ENCODE measurements around the gene BPI.

The BPI gene

DNA sequence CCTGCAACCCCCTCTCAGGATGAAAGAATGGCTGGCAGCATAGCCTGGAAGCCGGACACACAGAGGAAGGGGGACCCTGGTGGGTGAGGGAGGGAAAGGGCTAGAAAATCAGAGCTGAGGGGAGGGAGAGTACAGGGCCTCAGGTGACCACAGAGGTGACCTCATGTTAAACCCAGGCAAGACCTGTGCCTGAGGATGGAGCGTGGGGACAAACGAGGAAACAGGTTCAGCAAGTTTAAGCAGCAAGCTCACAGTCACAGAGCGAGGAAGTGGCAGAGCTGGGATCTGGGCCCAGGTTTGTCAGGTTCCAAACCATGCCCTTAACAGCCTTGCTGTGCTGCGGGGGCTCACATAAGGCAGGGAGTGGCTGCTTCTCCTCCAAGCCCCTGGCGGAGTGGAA lies 4.0 kb upstream of the BPI start:
- Histone ChIP-seq H3K4me3 (replicated peaks; ENCODE audit: low read depth, low read length) (no peak overlapping the region), H3K27me3 (replicated peaks; ENCODE audit: control insufficient read depth, insufficient read depth, low read length) (no peaks in the 10 kb centered on the region; the same call in 1 of the 2 replicates), H3K36me3 (ENCODE audit: control insufficient read depth, insufficient read depth, low read length) (no peaks in the 10 kb centered on the region)
- DNase-seq (ENCODE audit: extremely low read depth, insufficient read length), result no peak
- TF ChIP-seq, protein P1, sequence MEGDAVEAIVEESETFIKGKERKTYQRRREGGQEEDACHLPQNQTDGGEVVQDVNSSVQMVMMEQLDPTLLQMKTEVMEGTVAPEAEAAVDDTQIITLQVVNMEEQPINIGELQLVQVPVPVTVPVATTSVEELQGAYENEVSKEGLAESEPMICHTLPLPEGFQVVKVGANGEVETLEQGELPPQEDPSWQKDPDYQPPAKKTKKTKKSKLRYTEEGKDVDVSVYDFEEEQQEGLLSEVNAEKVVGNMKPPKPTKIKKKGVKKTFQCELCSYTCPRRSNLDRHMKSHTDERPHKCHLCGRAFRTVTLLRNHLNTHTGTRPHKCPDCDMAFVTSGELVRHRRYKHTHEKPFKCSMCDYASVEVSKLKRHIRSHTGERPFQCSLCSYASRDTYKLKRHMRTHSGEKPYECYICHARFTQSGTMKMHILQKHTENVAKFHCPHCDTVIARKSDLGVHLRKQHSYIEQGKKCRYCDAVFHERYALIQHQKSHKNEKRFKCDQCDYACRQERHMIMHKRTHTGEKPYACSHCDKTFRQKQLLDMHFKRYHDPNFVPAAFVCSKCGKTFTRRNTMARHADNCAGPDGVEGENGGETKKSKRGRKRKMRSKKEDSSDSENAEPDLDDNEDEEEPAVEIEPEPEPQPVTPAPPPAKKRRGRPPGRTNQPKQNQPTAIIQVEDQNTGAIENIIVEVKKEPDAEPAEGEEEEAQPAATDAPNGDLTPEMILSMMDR (IDR thresholded peaks at IDR 0.05; ENCODE audit: insufficient read depth, low read length, poor library complexity, severe bottlenecking), result no peak

DNA sequence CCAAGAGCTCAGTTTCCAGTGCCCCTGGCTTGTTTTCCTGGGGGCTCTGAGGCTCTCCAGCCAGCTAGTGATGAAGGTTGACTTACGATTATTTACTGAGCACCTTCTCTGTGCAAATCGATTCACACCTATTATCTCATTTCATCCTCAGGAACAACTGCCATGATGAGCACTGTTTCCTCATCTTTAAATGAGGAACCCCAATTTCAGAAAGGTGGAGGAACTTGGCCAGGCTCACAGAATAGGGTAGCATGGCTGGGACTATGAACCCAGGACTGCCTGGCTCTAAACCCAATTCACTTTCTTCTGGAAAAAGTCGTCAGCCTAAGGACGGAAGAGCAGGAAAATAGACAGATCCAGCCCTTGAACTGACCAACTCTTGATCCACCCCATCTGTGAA lies 3.5 kb upstream of the BPI start:
- TF ChIP-seq, protein P1 (IDR thresholded peaks at IDR 0.05; ENCODE audit: insufficient read depth, low read length, poor library complexity, severe bottlenecking), result no peak
- DNase-seq (ENCODE audit: extremely low read depth, insufficient read length), result no peak
- H3K36me3 ChIP-seq (ENCODE audit: control insufficient read depth, insufficient read depth, low read length), result no peaks in the 10 kb centered on the region
- no peak overlapping the region for H3K4me3 ChIP-seq (replicated peaks; ENCODE audit: low read depth, low read length)
- H3K27me3 ChIP-seq (replicated peaks; ENCODE audit: control insufficient read depth, insufficient read depth, low read length), result no peaks in the 10 kb centered on the region; the same call in 1 of the 2 replicates

DNA sequence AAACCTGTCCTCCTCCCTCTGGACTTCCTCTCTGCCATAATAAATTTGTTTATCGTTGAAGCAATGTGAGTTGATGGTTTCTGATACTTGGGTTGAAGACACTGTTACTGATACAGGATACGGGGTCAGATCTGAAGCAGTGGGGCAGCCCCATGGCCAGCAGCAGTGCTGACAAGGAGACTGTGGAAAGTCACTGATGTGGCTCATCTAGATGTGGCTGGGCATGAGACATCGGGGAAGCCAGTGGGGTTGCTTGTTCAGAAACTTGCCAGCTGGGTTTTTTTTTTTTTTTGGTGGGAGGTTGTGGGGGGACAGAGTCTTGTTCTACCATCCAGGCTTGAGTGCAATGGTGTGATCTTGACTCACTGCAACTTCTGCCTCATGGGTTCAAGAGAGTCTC lies 2.6 kb upstream of the BPI start:
- Histone ChIP-seq H3K36me3 (ENCODE audit: control insufficient read depth, insufficient read depth, low read length) (no peaks in the 10 kb centered on the region), H3K4me3 (replicated peaks; ENCODE audit: low read depth, low read length) (no peak overlapping the region), H3K27me3 (replicated peaks; ENCODE audit: control insufficient read depth, insufficient read depth, low read length) (no peaks in the 10 kb centered on the region; the same call in 1 of the 2 replicates)
- DNase-seq (ENCODE audit: extremely low read depth, insufficient read length), result no peak
- TF ChIP-seq, protein P1 (IDR thresholded peaks at IDR 0.05; ENCODE audit: insufficient read depth, low read length, poor library complexity, severe bottlenecking), result no peak

DNA sequence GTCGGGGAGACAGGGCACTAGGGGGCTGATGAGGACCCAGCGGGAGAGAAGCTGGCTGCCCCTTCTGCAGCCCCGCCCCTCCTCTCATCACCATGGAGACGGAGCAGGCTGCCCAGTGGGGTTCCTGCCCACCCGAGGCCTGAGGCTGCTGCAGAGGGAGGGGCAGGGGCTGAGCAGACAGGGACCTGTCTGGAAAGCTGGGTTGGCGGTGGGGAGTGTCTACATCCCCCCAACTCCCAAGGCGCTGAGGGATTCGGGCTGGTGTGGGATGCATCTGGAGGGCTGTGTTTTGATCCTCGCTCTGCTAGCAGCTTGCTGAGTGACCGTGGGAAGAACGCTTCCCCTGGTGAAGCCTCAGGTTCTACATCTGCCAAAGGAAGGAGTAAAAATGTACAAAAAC lies 1.2 kb upstream of the BPI start:
- Histone ChIP-seq H3K36me3 (ENCODE audit: control insufficient read depth, insufficient read depth, low read length) (no peaks in the 10 kb centered on the region), H3K4me3 (replicated peaks; ENCODE audit: low read depth, low read length) (no peak overlapping the region), H3K27me3 (replicated peaks; ENCODE audit: control insufficient read depth, insufficient read depth, low read length) (no peaks in the 10 kb centered on the region; the same call in none of the 2 replicates)
- TF ChIP-seq, protein P1 (IDR thresholded peaks at IDR 0.05; ENCODE audit: insufficient read depth, low read length, poor library complexity, severe bottlenecking), result no peak
- DNase-seq (ENCODE audit: extremely low read depth, insufficient read length), result no peak

DNA sequence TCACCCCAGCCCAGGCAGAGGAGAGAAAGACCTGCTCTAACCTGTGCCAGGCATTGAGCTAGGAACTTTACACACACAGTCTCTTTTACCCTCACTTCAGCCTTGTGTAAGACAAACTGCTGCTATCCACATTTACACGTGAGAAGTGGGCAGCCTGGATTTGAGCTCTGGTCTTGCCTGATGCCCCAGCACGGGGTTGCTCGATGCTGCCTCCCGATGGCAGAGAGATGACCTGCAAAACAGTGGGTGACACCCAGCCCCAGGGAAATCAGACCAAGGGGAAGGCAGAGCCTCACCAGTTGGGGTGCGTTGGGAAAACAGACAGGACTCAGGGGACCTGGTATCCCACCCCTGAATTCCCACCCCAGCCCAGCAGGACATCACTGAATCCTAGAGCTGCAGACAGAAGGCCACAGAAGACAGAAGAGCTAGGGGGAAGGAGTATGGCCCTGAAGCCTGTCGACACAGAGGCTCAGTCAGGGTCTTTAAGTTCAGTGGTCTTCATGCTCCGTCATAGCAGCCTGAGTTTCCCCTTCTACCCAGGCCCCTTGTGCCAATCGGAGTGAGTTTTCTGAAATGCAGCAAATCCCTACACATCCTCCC lies 990 bp downstream of the BPI start:
- Histone ChIP-seq H3K27me3 (replicated peaks; ENCODE audit: control insufficient read depth, insufficient read depth, low read length) (no peaks in the 10 kb centered on the region; the same call in none of the 2 replicates), H3K4me3 (replicated peaks; ENCODE audit: low read depth, low read length) (no peak overlapping the region), H3K36me3 (ENCODE audit: control insufficient read depth, insufficient read depth, low read length) (no peaks in the 10 kb centered on the region)
- TF ChIP-seq, protein P1 (IDR thresholded peaks at IDR 0.05; ENCODE audit: insufficient read depth, low read length, poor library complexity, severe bottlenecking), result peak; percentile 70
- DNase-seq (ENCODE audit: extremely low read depth, insufficient read length), result no peak

DNA sequence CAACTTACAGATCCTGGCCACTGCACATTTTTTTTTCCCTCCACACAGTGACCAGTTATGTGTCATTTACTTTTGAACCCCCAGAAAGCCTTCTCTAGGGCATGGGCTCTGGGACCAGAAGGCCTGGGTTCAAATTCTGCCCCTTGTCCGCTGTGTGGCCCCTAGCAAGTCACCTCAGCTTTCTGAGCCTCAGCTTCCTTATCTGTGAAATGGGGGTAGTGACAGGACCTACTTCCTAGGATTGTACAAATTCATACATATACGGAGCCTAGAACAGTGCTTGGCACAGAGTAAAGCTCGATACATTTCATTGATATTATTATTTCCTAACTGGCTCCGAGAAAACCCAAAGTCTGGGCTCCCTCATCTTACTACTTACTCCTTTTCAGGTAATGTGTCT lies 1.6 kb downstream of the BPI start:
- DNase-seq (ENCODE audit: extremely low read depth, insufficient read length), result no peak
- Histone ChIP-seq H3K27me3 (replicated peaks; ENCODE audit: control insufficient read depth, insufficient read depth, low read length) (no peaks in the 10 kb centered on the region; the same call in none of the 2 replicates), H3K4me3 (replicated peaks; ENCODE audit: low read depth, low read length) (no peak overlapping the region), H3K36me3 (ENCODE audit: control insufficient read depth, insufficient read depth, low read length) (no peaks in the 10 kb centered on the region)
- TF ChIP-seq, protein P1 (IDR thresholded peaks at IDR 0.05; ENCODE audit: insufficient read depth, low read length, poor library complexity, severe bottlenecking), result no peak
